ENCODE measurements around the gene CREB3L1.

Gene CREB3L1

GRCh38 chr11:46277622-46278386, at the start of gene CREB3L1:
Gene CREB3L1, plus strand, starts transcription at chr11:46277662. Its CDS starts 450 bp downstream, at chr11:46278112.
- no peak for DNase-seq (ENCODE audit: low read depth, low spot score)

- DNase-seq (ENCODE audit: low read depth, low spot score) = no peak
Measured at GRCh38 chr11:46229230-46229629, 48.2 kb upstream of the CREB3L1 start.

GRCh38 chr11:46234311-46234710, 43.2 kb upstream of the CREB3L1 start:
- DNase-seq (ENCODE audit: low read depth, low spot score) = peak; percentile 36

DNA sequence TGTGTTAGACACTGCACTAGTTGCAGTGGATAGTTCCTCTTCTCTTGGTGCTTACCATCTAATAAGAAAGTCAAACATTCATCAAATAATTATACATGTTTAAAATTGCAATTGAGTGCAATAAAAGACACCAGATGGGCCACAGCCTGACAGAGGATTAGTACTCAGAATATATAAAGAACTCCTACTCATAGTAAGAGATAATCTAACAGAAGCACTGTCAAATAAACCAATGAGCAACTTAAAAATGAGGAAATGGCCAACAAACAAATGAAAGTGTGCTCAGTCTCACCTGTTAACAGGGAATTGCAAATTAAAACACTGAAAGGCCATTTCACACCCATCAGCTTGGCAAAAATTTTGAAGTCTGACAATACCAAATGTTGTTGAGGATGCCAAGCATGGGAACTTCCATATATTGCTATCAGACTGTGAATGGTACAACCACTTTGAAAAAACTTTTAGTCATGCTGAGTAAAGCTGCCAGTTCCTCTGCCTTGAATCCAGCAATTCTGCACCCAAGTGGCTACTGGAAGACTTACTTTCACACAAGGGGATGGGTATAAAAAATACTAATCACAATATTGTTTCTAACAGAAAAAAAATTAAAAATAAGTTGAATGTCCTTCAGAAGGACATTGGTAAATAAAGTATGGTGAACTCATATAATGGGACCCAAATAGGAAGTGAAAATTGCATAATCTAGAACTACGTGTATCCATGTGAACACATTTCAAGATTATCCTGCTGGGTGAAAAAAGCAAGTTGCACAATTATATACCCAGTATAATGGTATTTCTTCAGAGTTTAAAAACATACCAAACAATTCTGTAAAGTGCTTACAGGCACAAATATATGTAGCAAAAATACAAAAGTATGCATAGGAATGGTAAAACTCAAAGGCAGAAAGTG, 41.4 kb upstream of the CREB3L1 start:
- DNase-seq (ENCODE audit: low read depth, low spot score) = no peak

- no peak for DNase-seq (ENCODE audit: low read depth, low spot score)
Measured at GRCh38 chr11:46236918-46237247, 40.6 kb upstream of the CREB3L1 start.

- DNase-seq (ENCODE audit: low read depth, low spot score) = peak; percentile 88
Measured at GRCh38 chr11:46237248-46238077, 40.0 kb upstream of the CREB3L1 start.

DNA sequence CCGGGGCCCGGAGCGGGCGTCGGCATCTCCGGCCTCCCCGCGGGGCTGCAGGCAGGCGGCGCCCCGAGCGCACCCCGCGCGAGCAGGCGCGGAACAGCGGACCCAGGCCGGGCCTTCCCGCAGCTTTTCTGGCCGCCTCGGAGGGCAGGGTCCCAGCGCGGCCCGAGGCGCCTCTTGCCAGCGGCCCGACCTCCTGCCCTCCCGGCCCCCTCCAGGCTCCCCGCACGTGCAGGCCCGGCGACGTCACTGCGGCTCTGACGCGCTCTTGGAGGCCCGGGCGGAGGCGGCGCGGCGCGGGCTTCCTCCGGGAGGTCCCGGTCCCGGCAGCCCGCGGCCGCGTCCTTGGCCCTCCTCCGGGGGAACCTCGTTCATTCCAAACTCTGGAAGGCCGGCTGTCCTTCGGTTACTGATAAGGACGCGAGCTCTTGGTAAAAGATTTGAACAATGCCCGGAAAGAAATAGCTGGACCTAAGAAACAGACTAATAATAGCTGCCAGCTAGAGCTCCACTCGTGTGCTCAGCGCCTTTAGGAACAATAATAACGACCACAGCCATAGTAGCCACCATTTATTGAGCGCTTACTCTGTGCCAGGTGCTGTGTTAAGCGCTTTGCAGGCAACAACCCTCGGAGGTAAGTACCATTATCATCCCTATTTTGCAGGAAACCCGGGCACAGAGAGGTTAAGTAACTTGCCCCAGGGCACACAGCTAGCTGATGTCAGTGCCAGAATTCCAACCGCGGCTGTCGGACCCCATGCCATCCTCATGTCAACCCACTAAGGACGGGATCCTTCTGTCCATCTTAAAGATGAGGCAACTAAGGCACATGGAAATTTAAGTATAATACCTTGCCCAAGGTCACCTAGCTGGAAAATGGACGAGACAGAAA, 39.1 kb upstream of the CREB3L1 start:
- peak; percentile 77 for DNase-seq (ENCODE audit: low read depth, low spot score)

DNA sequence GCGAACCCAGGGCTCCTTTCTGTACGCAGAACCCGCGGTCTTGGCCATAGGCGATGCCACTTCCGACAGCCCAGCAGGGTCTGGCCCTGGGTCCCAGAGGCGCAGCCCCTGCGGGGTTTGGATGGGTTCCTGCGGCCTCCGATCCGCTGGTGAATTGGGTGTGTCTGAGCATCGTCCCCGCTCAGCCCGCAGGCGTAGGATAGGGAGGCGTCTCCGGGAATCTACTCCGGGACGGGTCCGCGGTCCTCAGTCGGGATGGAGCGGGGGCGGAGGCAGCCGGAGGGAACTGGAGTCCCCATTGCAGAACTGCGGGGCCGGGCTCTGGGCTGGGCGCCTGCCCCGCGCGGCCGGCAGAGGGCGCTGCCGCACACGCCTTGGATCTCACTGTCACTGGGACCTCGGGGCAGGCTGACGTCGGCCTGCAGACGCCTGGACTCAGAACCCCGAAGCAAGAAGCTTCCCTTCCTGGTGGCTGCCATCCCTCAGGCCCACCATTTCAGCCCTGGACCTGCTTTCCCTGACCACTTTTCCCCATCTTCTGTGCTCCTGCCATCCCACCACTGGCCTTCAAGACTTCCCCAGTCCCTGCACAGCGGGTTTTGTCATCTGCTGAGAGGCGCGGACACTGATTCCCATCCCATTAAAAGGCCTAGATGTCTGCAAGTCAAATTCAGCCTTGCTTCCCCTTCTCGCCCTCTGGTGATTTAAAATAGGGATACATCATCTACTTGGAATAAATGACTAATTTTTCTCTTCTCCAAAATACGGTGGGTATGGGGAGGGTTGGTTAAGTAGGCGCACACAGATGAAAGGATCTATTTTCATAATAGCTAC, 38.3 kb upstream of the CREB3L1 start:
- peak; percentile 99 for DNase-seq (ENCODE audit: low read depth, low spot score)

- peak; percentile 24 for DNase-seq (ENCODE audit: low read depth, low spot score)
Measured at GRCh38 chr11:46239801-46240061, 37.7 kb upstream of the CREB3L1 start.

DNA sequence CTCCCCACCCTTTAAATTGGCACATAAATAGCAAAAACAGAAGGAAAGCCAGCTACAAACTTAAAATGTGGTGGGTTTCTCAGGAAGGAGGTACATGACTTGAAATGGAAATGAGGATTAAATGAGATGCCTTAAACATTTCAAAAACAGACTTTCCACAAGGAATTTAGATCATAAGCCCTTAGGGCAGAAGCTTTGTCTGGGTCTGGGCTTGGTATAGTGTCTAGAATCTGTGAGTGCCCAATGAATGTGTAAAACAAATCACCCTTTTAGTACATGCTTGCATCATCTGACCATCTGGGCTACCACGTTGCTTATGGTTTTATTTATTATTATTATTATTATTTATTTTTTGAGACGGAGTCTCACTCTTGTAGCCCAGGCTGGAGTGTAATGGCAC, 37.1 kb upstream of the CREB3L1 start:
- DNase-seq (ENCODE audit: low read depth, low spot score) = no peak

GRCh38 chr11:46240861-46241260, 36.6 kb upstream of the CREB3L1 start:
- peak; percentile 20 for DNase-seq (ENCODE audit: low read depth, low spot score)

GRCh38 chr11:46242041-46242951, 35.2 kb upstream of the CREB3L1 start:
- no peak for DNase-seq (ENCODE audit: low read depth, low spot score)

DNA sequence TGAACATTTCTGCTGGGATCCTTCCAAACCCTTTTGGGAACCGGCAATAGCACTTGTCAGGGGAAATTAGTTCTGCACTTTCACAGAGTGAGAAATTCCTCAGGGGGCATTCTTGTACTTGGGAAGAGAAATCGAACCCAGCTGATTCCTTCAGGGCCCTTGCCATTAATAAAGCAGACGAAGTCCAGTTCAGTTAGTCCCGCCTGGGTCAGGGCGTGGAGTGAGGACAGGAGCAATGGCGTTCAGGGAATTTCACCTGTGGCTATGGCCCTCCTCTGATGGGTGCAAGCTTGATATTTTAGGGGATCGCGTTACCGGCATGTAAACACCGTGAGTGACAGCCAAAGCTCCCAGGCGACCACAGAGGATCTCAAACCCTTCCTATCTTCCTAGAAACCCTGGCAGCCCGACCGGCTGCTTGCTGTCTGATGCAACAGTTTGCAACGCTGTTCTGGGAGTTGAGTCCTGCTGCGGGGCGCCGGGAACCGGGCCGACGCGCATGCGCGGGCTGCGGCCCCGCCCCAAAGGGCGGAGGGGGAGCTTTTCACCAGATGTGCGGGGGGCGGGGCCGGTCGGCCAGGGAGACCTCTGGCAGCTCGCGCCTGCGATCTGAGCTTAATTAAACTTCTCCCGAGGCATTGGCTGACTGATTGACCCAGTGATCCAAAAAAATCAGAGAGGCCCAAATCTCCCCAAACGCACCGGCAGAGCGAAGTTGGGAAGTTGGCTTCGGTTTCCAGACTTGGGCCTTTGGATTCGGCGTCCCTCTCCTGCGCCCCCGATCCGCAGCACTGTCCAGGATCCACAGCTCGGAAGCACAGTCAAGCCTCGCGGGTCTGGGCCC, 34.3 kb upstream of the CREB3L1 start:
- peak; percentile 99 for DNase-seq (ENCODE audit: low read depth, low spot score)

GRCh38 chr11:46243796-46244109, 33.7 kb upstream of the CREB3L1 start:
- no peak for DNase-seq (ENCODE audit: low read depth, low spot score)

DNA sequence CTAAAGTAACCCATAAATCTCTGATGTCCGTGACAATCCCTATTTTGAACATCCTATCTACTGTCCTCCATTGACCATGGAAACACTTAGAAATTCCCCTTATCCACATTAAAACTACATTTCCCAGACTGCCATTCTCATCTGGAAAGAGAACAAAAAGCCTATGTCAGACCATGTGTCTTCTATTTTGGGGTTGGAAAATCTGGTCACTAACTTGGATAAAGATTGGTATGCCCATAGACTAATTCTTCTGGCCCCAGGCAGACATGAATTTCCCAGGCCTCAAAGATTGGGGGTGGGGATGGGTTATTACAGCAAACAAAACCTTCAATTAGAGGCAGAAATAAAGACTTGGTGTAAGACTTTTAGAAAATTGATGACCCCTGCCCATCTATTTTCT, 30.9 kb upstream of the CREB3L1 start:
- DNase-seq (ENCODE audit: low read depth, low spot score) = no peak

- DNase-seq (ENCODE audit: low read depth, low spot score) = no peak
Measured at GRCh38 chr11:46247090-46247489, 30.4 kb upstream of the CREB3L1 start.

DNA sequence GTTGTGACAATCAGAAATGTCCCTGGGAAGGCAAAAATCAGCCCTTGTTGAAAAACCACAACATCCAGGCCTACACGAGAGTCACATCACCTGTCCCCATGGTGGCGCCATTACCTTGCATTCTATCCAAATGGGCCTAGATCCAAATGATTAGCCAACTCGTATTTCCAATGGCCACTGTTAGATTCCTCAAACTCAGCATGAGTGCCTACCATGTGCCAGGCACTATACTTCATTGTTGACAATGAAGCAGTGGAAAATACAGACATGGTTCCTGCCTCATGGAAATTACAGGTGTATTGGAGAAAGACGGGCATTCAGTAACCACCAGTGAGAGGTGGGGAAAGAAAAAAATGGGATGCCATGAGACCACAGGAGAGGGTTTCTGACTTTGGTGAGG, 29.8 kb upstream of the CREB3L1 start:
- DNase-seq (ENCODE audit: low read depth, low spot score) = peak; percentile 71

DNA sequence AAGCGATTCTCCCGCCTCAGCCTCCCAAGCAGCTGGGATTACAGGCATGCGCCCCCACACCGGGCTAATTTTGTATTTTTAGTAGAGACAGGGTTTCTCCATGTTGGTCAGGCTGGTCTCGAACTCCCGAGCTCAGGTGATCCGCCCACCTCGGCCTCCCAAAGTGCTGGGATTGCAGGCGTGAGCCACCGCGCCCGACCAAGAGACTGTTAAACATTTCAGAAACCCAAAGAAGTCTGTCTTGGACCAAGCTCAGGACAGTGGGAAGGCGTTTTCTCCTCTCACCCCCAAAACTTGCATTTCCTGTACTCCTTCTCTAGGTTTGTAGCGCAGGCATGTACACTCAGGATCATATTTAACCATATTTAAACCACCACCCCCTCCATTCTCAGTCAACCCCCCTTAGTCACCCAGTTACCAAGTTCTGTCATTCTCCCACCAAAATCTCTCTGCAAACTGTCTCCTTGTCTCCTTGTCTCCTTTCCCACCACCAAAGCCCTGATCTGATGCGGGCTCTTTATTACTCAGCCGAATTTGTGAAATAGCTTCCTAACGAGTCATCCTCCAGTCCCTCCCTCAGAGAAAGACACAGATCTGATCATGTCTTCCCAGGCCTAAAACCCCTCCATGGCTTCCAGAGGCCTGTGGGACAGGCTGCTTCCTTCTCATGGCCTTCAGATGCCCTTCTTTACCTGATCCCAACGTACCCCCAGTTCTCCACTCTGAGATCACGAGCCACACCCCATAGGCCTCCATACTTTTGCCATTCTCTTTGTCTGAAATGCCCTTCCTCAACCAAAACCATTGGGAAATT, 29.0 kb upstream of the CREB3L1 start:
- DNase-seq (ENCODE audit: low read depth, low spot score) = peak; percentile 83
